Measurements from ENCODE around the gene DSP.

Gene DSP

GRCh38 chr6:7537565-7538174, 3.8 kb upstream of the DSP start:
- DNase-seq = no peak

- no peak for DNase-seq
These were observed 3.0 kb upstream of the DSP start for GRCh38 chr6:7538484-7538883.

GRCh38 chr6:7540595-7540994, 876 bp upstream of the DSP start:
- DNase-seq = no peak

GRCh38 chr6:7542065-7542873, 798 bp downstream of the DSP start:
- DNase-seq = peak; percentile 20

- DNase-seq = no peak
These were observed 1.6 kb downstream of the DSP start for GRCh38 chr6:7542874-7543624.

GRCh38 chr6:7543789-7544424, 2.4 kb downstream of the DSP start:
- DNase-seq = no peak

- DNase-seq = no peak
These were observed 3.1 kb downstream of the DSP start for GRCh38 chr6:7544597-7544996.

- DNase-seq = no peak
These were observed 4.0 kb downstream of the DSP start for GRCh38 chr6:7545316-7546019.

- DNase-seq = no peak
These were observed 4.5 kb downstream of the DSP start for GRCh38 chr6:7546020-7546369.

GRCh38 chr6:7546383-7546782, 4.9 kb downstream of the DSP start:
- DNase-seq = no peak

- no peak for DNase-seq
These were observed 5.4 kb downstream of the DSP start for GRCh38 chr6:7546896-7547295.

- DNase-seq = no peak
These were observed 5.8 kb downstream of the DSP start for GRCh38 chr6:7547315-7547714.

GRCh38 chr6:7550433-7550801, 8.9 kb downstream of the DSP start:
- no peak for DNase-seq

GRCh38 chr6:7554533-7555275, 13.2 kb downstream of the DSP start:
- no peak for DNase-seq

- no peak for DNase-seq
These were observed 14.2 kb downstream of the DSP start for GRCh38 chr6:7555671-7556070.

GRCh38 chr6:7556394-7557106, 15.1 kb downstream of the DSP start:
- DNase-seq = no peak

- DNase-seq = no peak
These were observed 16.2 kb downstream of the DSP start for GRCh38 chr6:7557652-7558051.

GRCh38 chr6:7558781-7559180, 17.3 kb downstream of the DSP start:
- DNase-seq = no peak

GRCh38 chr6:7559196-7559595, 17.7 kb downstream of the DSP start:
- DNase-seq = no peak

- DNase-seq = no peak
These were observed 18.3 kb downstream of the DSP start for GRCh38 chr6:7559651-7560385.

All from stimulated activated CD4-positive, alpha-beta T cell treated with anti-CD3 and anti-CD28 coated beads, Interleukin-15, amount 100 ng/mL, for 24 hours (primary cell).